Spleen (tissue), 11 donors: ENCODE results near the gene SERPINA10. TPM values are rescaled to one million over a fixed set of nuclear protein-coding genes. Genes with fewer than 3 reads are reported as not detected.

Source experiments
- DNase-seq: peaks from one replicate; pipeline ENCODE4 v3.0.0-alpha.2; 2020
- H3K27ac ChIP-seq, 8 donors: fragments of 200-600 bp; sonication (generic) in 7 of 8; 1 replicate in 4 of 8; 2 replicates in 4 of 8; pipeline versions ENCODE4 v1.5.0 to v1.8.0; 2016 to 2021; ENCODE audit warnings: inconsistent platforms in 4 of 8, mild to moderate bottlenecking in 4 of 8, moderate library complexity in 1 of 8
- H3K27me3 ChIP-seq, 7 donors: fragments of 200-600 bp; sonication (generic) in 6 of 7; replicated peaks in 1 of 7; 1 replicate in 4 of 7; 2 replicates in 3 of 7; pipeline versions ENCODE4 v1.5.0 to v1.8.0; 2016 to 2021; ENCODE audit warnings: inconsistent platforms in 3 of 7, mild to moderate bottlenecking in 1 of 7
- H3K36me3 ChIP-seq, 6 donors: fragments of 200-600 bp; sonication (generic) in 5 of 6; 1 replicate in 4 of 6; 2 replicates in 2 of 6; pipeline versions ENCODE4 v1.5.0 to v1.8.0; 2016 to 2021; ENCODE audit warnings: inconsistent platforms in 2 of 6
- H3K4me1 ChIP-seq, 6 donors: fragments of 200-600 bp; sonication (generic) in 5 of 6; 1 replicate in 3 of 6; 2 replicates in 3 of 6; pipeline versions ENCODE4 v1.5.0 to v1.8.0; 2016 to 2021; ENCODE audit warnings: inconsistent platforms in 3 of 6
- H3K4me3 ChIP-seq, 8 donors: fragments of 200-600 bp; sonication (generic) in 7 of 8; 1 replicate in 4 of 8; 2 replicates in 4 of 8; pipeline versions ENCODE4 v1.5.0 to v1.8.0; 2016 to 2021; ENCODE audit warnings: inconsistent platforms in 4 of 8, mild to moderate bottlenecking in 4 of 8, moderate library complexity in 2 of 8
- H3K9me3 ChIP-seq, 8 donors: fragments of 200-600 bp; sonication (generic) in 7 of 8; 1 replicate in 4 of 8; 2 replicates in 4 of 8; pipeline versions ENCODE4 v1.5.0 to v1.8.0; 2016 to 2021; ENCODE audit warnings: inconsistent platforms in 4 of 8
- CTCF ChIP-seq, 11 experiments: fragments of 200-600 bp in 7 of 11; fragments of 450-650 bp in 4 of 11; sonication (generic) in 4 of 11; IDR thresholded peaks in 8 of 11; conservative IDR thresholded peaks in 3 of 11; 1 replicate in 7 of 11; 2 replicates in 4 of 11; pipeline versions ENCODE4 v1.4.0 to v1.8.0; 2016 to 2021; ENCODE audit warnings: antibody characterized with exemption in 11 of 11, inconsistent platforms in 4 of 11, mild to moderate bottlenecking in 1 of 11
- POLR2A ChIP-seq, 3 donors: fragments of 450-650 bp; IDR thresholded peaks; one replicate each; pipeline ENCODE4 v1.5.1; 2017; ENCODE audit warnings: antibody characterized with exemption in 3 of 3, mild to moderate bottlenecking in 1 of 3
- POLR2AphosphoS5 ChIP-seq, 3 donors: sonication (generic); formaldehyde crosslinking; IDR thresholded peaks; one replicate each; pipeline ENCODE4 v1.5.1; 2017; ENCODE audit warnings: antibody characterized with exemption in 3 of 3
- WGBS, 5 donors: extraction: QIAGEN DNeasy Blood & Tissue Kit in 3 of 5; methylation state at CpG; one replicate each; pipeline versions ENCODE4 v1.1.5 to v1.1.7; 2013 to 2018; 5-methylcytosine and 5-hydroxymethylcytosine counted together
- intact Hi-C: fragments of 100-400 bp; cut with DNase I; formaldehyde crosslinking; loops from one replicate; pipeline ENCODE4 v1.15.0; 2023; ENCODE audit warnings: low total_unique reads
- polyA plus RNA-seq, 3 donors: library from polyadenylated mRNA; stranded (reverse); fragments of 200-250 nt; gene quantifications; one replicate each; pipeline ENCODE4 v1.2.1, GENCODE V29; 2013
- total RNA-seq, 7 donors: library from RNA; depleted of rRNA in 3 of 7; stranded (reverse); fragments of >200 nt in 3 of 7; fragmentation: NEBNext Ultra II Directional in 4 of 7; extraction: Animal tissue kit (Norgen Biotek cat#: 25700) in 4 of 7; gene quantifications; one replicate each; pipeline versions ENCODE4 v1.1.0 to v1.2.1, GENCODE V29; 2016 to 2021
- donor health status: healthy with polysubstance abuse.
- donor health status: DM: no; HTN: no; CAD: no; lungs with moderate emphysema.
- donor health status: DM: no; HTN: no; CAD: no.
- donor health status: Bipolar disorder and iron deficiency.
- donor health status: healthy.
- donor health status: DM: no; HTN: no; CAD: no.
- donor health status: DM: yes; HTN: yes; CAD: no.

SERPINA10 gene
- total and polyA plus RNA-seq, 10 donors: not detected

- H3K27me3 ChIP-seq: peaks cover 0 to 4% (median 0%) of the 10 kb centered on the region in 7 donors
- no peak overlapping the region for H3K27ac ChIP-seq
- H3K9me3 ChIP-seq: peaks cover 0 to 15% (median 3%) of the 10 kb centered on the region in 8 donors
- 82 to 94% (median 85%) methylated on average over 2 of the region's 2 CpGs for WGBS, 5 donors
- TF ChIP-seq POLR2AphosphoS5 (IDR thresholded peaks at IDR 0.05): no peak
- no peak for TF ChIP-seq CTCF (IDR thresholded peaks at IDR 0.05 in 8 of 11, conservative IDR thresholded peaks at IDR 0.05 in 3 of 11)
- TF ChIP-seq POLR2A (IDR thresholded peaks at IDR 0.05): no peak
- H3K36me3 ChIP-seq: no peaks in the 10 kb centered on the region
- no peaks in the 10 kb centered on the region for H3K4me1 ChIP-seq
- H3K4me3 ChIP-seq: no peak overlapping the region
- DNase-seq: no peak
- intact Hi-C loops: no loop called here
These were observed 21.8 kb upstream of the SERPINA10 start for GRCh38 chr14:94314890-94315289.

GRCh38 chr14:94313991-94314655 lies 21.1 kb upstream of the SERPINA10 start:
- WGBS, 5 donors: 73 to 90% (median 82%) methylated on average over 8 of the region's 8 CpGs
- Histone ChIP-seq H3K36me3 (no peaks in the 10 kb centered on the region), H3K27me3 (peaks cover 0 to 4% (median 0%) of the 10 kb centered on the region in 7 donors), H3K27ac (no peak overlapping the region), H3K9me3 (peaks cover 0 to 15% (median 3%) of the 10 kb centered on the region in 8 donors), H3K4me1 (no peaks in the 10 kb centered on the region), H3K4me3 (no peak overlapping the region)
- DNase-seq: no peak
- no peak for TF ChIP-seq POLR2A (IDR thresholded peaks at IDR 0.05)
- no peak for TF ChIP-seq POLR2AphosphoS5 (IDR thresholded peaks at IDR 0.05)
- TF ChIP-seq CTCF (IDR thresholded peaks at IDR 0.05 in 8 of 11, conservative IDR thresholded peaks at IDR 0.05 in 3 of 11): no peak
- intact Hi-C loops: no loop called here

GRCh38 chr14:94312481-94313246 lies 19.6 kb upstream of the SERPINA10 start:
- no peaks in the 10 kb centered on the region for H3K36me3 ChIP-seq
- WGBS, 5 donors: 75 to 85% (median 82%) methylated on average over 5 to 6 of the region's 6 CpGs
- no peak for TF ChIP-seq POLR2AphosphoS5 (IDR thresholded peaks at IDR 0.05)
- TF ChIP-seq POLR2A (IDR thresholded peaks at IDR 0.05): no peak
- no peak for TF ChIP-seq CTCF (IDR thresholded peaks at IDR 0.05 in 8 of 11, conservative IDR thresholded peaks at IDR 0.05 in 3 of 11)
- peaks cover 0 to 22% (median 7%) of the 10 kb centered on the region in 8 donors for H3K9me3 ChIP-seq
- H3K4me3 ChIP-seq: no peak overlapping the region
- H3K4me1 ChIP-seq: no peaks in the 10 kb centered on the region
- intact Hi-C loops: no loop called here
- DNase-seq: no peak
- peaks cover 0 to 4% (median 0%) of the 10 kb centered on the region in 7 donors for H3K27me3 ChIP-seq
- no peak overlapping the region for H3K27ac ChIP-seq

GRCh38 chr14:94310248-94310647 lies 17.2 kb upstream of the SERPINA10 start:
- TF ChIP-seq POLR2AphosphoS5 (IDR thresholded peaks at IDR 0.05) (no peak), CTCF (IDR thresholded peaks at IDR 0.05 in 8 of 11, conservative IDR thresholded peaks at IDR 0.05 in 3 of 11) (no peak), POLR2A (IDR thresholded peaks at IDR 0.05) (no peak)
- H3K4me3 ChIP-seq: no peak overlapping the region
- peaks cover 0 to 4% (median 0%) of the 10 kb centered on the region in 7 donors for H3K27me3 ChIP-seq
- intact Hi-C loops: no loop called here
- no peaks in the 10 kb centered on the region for H3K4me1 ChIP-seq
- no peak for DNase-seq
- peaks cover 0 to 33% (median 13%) of the 10 kb centered on the region in 8 donors for H3K9me3 ChIP-seq
- 68 to 88% (median 81%) methylated on average over 3 of the region's 3 CpGs for WGBS, 5 donors
- H3K36me3 ChIP-seq: no peaks in the 10 kb centered on the region
- H3K27ac ChIP-seq: no peak overlapping the region
